Hypothalamus (tissue), 51 donors: ENCODE measurements around the gene ZDHHC7.

Source experiments
- DNase-seq, 51 donors: peaks; one replicate each; lab custom pipeline; 2025; lab: John Stamatoyannopoulos, UW

The ZDHHC7 gene

DNA sequence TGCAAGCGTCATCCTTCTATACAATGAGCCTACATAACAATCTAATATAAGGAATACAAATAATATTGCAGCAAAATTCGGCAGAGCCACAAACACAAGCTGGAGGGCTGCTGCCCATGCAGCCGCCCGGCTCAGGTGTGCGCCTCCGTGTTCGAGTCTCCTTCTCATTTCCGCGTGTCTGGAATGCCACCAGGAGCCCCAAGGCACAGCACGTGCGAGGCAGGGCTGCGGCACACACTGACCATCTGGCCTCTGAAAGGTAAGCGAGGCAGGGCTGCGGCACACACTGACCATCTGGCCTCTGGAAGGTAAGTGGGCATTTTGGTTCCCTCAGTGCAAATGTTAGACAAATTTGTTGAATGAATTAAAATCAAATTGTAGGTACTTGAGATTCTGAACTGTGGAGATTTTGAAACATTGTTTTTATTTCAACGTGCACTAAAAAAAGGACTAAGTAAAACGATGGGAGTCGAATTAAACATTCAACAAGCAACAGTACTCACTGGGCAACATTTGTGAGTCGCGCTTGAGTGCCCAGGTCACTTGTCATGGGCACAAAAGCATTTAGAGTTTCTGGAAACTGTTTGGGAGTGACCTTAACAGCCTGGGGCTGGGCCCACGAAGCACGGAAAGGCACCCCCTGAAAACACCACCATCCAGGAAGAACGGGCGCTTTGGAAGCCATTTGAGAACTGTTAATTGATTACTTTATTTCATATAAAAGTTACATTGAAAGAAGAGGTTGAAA is 37.4 kb downstream of the ZDHHC7 start:
- peak in 2 of 51 donors; percentile 13 to 17 for DNase-seq

DNA sequence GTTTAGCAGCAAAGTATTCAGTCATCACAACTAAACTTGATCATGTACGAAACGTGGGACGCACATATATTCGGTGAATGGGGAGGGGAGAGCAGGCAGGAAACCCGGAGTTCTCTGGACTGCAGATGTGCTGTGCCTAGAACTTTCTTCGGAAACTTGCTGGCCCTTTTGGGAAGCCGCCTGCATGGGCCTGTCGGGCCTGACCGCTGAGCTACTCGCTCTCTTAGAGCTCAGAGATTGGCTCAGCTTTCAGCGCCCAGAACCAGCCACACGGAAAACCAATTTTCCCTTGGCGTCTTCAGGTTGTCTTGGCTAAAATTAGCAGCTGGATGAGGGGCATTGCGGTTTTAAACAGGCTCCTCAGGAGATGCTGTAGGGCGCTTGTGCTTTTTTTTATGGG is 38.1 kb downstream of the ZDHHC7 start:
- no peak for DNase-seq

DNA sequence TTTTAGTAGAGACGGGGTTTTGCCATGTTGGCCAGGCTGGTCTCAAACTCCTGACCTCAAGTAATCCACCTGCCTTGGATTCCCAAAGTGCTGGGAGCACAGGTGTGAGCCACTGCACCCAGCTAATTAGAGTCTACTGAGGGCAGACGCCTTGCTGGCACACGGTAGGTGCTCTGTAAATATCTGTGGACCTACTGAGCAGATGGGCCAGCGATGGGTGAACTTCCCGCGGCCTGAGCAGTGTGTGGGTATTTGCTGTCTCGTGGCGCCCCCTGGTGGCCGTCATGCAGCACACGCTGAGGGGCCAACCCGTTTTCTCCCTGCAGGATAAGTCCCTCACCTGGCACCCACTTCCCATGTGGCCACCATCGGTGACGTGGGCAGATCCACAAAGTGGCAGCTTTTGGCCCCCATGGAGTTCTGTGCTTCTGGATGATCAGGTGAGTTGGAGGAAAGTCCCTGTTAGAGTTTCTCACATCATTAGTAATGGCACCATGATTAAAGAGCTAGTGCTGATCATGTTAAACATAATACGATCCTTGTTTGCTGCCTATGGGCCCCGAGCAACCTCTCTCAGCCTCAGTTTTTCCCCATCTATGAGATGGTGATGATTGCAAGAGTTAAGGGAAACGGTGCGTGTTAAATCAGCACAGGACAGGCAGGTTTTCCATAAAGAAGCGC is 40.7 kb downstream of the ZDHHC7 start:
- peak in 48 of 51 donors; percentile 8 to 84 (median 56) for DNase-seq

DNA sequence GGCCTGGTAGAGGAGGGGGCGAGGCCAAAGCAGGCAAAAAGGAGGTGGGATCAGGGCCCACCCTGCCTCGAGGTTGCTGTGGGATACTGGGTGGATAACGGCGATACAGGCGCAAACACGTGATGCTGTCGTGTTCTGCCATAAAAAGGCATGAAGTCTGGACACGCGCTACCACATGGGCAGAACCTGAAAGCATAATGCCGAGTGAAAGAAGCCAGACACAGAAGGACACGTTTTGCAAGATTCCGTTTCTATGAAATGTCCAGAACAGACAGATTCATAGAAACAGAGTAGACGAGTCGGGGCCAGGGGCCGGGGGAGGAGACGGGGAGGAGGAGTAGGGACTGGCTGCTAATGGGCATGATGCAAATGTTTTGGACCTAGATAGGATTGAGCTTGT is 43.5 kb downstream of the ZDHHC7 start:
- no peak for DNase-seq

DNA sequence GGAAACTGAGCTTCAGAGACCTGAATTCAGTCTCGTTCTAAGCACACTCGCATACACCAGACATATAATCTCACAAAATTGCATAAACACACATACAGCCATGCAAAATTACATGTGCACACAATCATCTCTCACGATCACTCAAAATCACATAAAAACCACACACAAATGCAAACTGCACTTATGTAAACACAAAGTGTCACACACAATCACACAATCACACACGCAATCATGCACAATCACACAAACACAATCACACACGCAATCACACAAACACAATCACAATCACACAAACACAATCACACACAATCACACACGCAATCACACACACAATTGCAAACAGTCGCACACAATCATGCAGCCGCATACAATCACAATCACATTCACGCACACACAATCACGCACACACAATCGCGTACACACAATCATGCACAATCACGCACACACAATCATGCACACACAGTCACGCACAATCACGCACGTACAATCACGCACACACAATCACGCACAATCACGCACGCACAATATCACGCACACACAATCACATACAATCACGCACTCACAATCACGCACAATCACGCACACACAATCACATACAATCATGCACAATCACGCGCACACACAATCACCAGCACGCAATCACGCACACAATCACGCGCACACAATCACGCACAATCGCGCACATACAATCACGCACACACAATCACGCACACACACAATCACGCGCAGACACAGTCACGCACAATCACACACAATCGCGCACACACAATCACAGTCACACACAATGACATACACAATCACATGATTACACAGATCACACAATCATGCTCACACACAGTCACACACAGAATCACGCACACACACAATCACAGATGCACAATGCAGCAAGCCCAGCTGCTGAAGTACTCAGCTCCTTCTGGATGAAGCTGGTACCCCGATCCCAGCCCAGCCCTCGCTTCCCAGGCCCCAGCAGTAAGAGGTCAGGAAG is 45.6 kb downstream of the ZDHHC7 start:
- DNase-seq, result no peak

DNA sequence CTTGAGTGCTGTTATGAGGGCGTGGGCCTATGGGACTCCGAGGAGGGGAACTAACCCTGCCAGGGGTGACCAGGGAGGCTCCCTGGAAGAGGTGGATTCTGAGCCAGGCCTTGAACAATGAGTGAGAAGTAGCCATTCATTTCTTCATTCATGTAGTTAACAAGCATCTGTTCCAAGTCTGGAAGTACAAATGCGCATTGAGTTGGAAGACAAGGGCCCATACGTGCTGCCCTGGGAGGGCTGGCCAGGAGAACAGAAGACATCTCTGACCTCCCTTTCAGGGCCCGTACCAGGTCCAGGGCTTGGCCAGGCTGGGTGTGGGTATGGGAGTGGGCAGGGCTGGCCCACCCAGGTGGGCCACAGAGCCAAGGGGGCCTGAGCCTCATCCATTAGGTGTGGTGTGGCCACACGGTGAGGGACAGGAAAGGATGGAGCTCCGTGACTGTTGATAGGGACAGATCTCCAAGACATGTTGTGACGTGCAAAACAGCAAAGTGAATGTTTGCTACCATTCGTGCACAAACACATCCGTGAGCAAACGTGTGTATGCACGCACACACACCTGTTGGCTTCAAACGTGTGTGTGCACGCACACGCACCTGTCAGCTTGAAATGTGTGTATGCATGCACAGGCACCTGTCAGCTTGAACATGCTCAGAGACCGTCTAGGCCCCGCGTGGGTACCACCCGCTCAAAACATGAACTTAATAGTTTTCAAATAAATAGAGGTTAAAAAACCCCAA is 46.8 kb downstream of the ZDHHC7 start:
- DNase-seq, result no peak

DNA sequence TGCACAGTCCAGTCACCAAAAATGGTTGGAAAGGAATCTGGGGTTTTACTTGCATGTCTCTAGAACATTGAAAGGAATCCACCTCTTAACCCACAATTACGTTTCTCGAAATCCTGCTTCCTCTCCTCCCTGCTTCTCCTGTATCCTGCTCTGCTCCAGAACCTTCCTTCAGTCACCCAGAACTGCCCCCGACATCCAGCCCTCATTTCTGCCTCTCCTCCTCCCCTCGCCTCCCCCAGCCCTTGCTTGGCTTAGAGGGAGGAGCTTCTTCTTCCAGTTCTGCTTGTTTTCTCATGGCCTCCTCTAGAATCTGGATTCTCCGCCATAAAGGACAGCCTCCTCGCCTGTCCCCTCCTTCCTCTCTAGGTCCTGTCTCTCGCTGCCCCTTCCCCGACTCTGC is 48.3 kb downstream of the ZDHHC7 start:
- DNase-seq, result no peak

DNA sequence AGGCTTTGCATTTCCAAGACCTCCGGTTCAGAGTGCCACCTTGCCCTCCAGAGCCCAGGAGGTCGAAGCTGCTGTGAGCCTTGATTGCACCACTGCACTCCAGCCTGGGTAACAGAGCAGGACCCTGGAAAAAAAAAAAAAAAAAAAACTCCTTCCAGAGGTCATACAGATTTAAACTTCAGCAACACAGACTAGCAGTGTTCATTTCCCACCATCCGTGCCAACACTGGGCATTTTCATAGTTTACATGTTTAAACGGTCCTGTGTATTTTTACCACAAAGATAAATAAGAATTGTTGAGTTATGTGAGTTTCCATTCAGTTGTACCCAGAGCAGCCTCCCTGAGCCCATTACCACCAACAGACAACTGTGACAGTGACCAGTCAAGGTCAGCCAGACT is 50.4 kb downstream of the ZDHHC7 start:
- no peak for DNase-seq

DNA sequence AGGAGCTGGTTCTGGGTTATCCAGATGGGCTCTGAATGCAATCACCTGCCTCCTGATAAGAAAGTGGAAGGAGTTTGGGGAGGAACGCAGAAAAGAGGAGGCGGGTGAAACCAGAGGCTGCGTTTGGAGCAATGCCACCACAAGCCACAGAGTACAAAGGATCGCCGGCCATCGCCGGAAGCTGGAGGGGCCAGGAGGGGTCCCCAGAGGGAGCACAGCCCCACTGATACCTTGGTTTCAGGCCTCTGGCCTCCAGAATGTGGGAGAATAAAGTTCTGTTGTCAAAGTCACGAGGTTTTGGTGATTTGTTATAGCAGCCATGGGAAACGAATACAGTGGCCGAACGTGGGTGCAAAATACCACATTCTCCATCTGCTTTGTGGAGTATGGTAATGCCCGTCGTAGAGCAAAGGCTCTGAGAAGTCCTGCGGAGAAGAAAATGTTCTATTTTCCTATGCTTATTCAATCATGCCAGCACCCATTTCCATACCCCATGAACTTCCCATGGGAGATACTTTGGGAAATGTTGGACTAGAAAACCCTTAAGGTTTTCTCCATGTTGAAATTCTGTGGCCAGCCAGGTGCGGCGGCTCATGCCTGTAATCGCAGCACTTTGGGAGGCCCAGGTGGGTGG is 51.4 kb downstream of the ZDHHC7 start:
- DNase-seq, result no peak

DNA sequence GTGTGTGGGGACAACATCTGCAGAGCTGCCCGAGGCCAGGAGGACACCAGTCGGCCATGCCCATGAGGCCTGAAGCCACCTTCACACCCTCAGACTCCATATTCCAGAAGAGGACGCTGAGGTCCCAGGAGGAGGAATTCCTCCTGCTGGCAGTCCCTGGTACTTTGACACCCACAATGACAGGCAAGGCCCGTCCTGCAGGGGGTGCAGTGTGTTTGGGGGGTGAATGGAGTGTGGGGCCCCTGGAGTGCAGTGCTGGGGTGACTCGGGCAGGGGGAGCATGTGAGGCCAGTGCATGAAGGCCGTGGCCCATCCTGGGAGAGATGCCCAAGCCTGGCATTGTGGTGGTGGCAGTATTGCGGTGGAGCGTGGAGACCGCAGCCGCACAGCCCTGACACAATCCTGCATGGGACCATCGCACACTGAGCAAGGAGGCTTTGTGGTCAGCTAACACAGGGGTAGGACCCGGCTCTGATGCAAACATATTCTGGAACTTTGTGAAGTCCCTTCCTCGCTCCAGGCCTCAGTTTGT is 52.2 kb downstream of the ZDHHC7 start:
- DNase-seq, result no peak

DNA sequence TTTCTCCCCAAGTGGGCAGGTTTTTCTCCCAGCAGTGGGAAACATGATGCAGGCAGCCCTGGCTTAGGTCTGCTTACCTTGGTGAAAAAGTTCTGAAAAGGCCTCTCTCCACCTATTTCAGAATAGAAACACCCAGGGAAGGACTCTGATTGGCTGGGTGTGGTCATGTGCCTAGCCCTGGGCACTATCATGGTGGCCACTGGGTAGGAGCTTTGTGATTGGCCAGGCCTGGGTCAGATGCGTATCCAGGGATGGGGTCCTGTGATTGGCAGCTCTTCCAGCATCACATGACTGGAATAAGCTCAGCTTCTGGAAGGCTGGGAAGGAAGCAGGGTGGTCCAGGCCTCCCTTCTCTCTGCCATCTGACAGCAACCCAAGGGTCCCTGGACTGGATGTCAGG is 53.5 kb downstream of the ZDHHC7 start:
- DNase-seq, result no peak

DNA sequence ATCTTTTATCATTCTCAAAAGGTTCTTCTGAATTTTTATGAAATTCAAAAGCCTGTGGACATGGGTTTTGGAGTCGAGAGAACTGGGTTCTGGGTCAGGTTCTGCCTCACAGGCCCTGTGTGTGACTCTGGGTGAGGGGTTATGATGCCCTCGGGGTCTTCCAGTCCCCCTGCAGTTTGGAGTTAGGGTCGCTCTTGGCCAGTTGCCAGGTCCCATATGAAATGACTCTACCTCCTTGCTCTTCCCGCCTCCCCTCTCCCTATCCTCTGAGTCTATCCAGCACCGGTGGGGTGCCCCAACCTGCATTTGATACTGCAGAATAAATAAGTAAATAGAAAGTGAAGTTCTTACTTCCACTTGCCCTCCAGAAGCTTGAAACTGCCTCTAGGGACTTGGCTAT is 54.1 kb downstream of the ZDHHC7 start:
- DNase-seq, result no peak

DNA sequence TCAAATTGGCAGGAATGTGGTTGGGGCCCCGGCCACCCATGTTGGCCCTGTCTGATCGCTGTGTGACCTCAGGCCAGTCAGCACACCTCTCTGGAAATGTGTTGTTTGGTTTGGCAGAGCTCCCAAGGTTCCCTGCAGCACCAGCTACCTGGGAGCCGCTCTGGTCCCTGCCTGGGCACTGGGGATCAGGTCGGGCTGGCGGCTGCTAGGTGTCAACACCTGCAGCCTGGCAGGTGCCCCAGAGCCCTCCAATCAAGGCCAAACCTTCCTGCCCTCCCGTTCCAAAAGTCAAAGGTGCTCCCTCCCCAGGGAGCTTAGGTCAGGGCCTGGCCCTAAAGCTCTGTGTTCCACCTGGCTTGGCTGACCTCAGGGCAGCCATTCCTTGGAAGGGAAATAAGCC is 55.9 kb downstream of the ZDHHC7 start:
- DNase-seq, result no peak

DNA sequence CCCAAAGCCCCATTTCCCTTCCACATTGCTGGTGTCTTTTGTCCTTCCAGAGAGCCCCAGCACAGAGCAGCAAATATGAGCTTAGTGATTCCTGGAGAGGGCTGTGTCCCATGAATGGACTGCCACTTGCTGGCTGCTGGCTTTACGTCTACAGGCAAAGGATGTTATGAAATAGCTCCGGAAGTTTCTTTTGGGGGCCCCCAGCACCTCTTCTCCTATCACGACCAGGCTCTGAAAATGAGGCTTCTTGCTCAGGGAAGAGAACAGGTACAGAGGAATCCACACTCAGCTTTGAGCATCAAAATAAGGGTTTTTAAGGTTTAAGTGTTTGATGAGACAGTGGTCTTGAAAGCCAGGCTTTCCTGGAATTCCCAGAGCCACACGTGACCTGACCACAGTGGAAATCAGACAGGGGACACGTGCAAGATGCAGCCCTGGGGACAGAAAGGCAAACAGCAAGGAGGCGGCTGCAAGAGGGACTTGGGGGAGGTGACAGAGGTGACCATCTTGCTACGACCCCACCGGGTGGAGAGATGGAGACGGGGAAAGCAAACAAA is 58.1 kb downstream of the ZDHHC7 start:
- peak in 1 of 51 donors; percentile 7 for DNase-seq

DNA sequence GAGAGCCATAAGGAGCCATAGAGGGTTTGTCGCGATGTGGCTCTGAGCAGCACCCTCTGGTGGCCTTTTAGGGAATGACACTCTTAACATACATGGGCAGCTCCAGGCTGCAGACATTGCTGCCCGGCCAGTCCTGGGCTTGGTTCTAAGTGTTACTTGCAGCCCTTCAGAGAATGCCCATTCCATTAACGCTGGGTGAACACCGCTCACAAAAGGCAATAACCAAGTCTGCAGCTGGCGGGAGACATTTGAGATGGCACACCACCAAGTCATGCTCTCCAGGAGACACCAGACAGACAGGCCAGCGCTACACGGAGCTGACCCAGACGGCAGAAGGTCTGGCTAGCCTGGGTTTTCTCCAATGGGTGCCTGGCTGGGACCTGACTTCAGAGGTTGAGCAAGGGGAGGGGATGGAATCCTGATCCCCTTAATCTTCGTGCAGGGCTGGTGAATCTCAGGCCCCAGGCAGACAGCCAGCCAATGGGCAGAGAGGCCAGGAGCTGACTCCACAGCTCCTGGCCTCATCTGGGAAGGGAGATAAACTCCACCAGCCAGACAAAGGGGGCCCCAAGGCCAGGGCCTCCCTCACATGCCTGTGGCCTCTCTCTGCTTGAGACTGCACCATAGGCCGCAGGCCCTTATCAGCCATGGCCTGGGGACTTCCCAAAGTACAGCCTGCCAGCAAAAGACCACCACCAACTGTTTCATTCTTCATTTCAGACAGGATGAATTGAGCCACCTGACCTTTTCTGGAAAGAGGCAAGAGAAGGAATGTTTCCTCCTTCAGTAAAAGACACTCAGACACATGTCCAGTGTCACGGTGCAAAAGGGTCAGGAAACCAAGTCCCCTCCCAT is 58.8 kb downstream of the ZDHHC7 start:
- peak in 48 of 51 donors; percentile 6 to 85 (median 54) for DNase-seq

DNA sequence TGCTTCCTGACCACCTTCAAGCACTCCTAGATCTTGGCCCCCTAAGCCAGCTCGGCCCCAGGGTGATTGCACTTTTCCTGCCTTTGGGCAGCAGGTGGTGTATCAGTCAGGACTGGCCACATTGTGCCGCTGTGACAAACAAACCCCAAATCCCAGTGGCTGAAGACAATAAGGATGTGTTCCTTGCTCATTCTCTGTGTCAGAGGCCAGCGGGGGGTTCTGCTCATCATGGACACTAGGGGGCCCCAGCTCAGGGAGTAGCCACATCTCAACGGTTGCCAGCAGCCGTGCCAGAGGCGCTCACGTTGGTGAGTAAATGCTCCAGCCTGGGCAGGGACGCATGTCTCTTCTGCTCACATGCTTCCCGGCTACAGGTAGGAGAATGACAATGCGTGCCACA is 60.4 kb downstream of the ZDHHC7 start:
- DNase-seq, result no peak

DNA sequence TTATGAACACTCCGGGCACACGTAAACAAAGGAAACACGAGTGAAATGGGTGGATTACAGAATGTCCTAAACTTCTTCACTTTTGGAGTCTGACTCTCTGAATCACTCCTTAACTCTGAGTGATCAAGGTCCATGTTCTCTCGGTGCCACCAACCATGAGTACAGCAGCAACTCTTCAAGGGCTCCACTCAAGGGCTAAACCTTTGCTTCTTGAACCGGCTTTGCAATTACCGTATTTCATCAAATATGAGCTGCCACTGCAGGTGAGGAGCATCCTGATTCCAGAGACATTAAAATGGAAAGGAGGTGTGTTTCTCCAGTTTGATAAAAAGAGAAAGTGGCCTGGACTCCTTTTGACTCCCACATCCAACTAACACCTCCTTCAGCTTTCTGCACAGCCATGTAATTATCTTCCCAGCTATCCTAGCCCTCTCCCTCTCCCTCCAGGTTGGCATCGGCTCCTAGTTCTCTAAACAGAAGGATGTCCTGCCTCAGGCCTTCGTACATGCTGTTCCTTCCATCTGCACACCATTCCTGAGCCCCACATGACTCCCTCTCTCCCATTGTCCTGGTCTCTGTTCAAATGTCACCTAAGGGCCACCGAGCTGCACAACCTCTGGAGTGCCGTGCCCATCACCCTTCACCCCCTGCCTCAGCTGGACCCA is 61.4 kb downstream of the ZDHHC7 start:
- no peak for DNase-seq
